Transverse colon (tissue), 4 donors: ENCODE data around the gene TSTD1. TPM values are rescaled to one million over a fixed set of nuclear protein-coding genes. Genes with fewer than 3 reads are reported as not detected.

ENCODE experiments used
- DNase-seq: peaks from one replicate; pipeline ENCODE4 v3.0.0-alpha.2; 2019
- H3K27ac ChIP-seq, 4 donors: fragments of 200-600 bp; sonication (generic); 2 replicates each; pipeline ENCODE4 v1.5.1; 2016 to 2018; ENCODE audit warnings: inconsistent platforms in 4 of 4
- H3K27me3 ChIP-seq: fragments of 200-600 bp; sonication (generic); 2 replicates; pipeline ENCODE4 v1.5.1; 2017; ENCODE audit warnings: inconsistent platforms
- H3K36me3 ChIP-seq, 4 donors: fragments of 200-600 bp; sonication (generic); 2 replicates each; pipeline ENCODE4 v1.5.1; 2017 to 2019; ENCODE audit warnings: inconsistent platforms in 4 of 4
- H3K4me1 ChIP-seq, 4 donors: fragments of 200-600 bp; sonication (generic); 2 replicates each; pipeline ENCODE4 v1.5.1; 2017 to 2020; ENCODE audit warnings: inconsistent platforms in 4 of 4
- H3K4me3 ChIP-seq, 4 donors: fragments of 200-600 bp; sonication (generic); 1 replicate in 1 of 4; 2 replicates in 3 of 4; pipeline versions ENCODE4 v1.5.1 to v1.6.1; 2017 to 2019; ENCODE audit warnings: inconsistent platforms in 4 of 4
- H3K9me3 ChIP-seq, 2 donors: fragments of 200-600 bp; sonication (generic); 2 replicates each; pipeline ENCODE4 v1.5.1; 2017 to 2019; ENCODE audit warnings: inconsistent platforms in 2 of 2
- CTCF ChIP-seq, 5 experiments: fragments of 200-600 bp in 3 of 5; fragments of 450-650 bp in 2 of 5; sonication (generic) in 3 of 5; IDR thresholded peaks; 1 replicate in 2 of 5; 2 replicates in 3 of 5; pipeline ENCODE4 v1.5.1; 2016 to 2017; ENCODE audit warnings: antibody characterized with exemption in 5 of 5, inconsistent platforms in 3 of 5, mild to moderate bottlenecking in 2 of 5, moderate library complexity in 1 of 5
- EP300 ChIP-seq: sonication (generic); formaldehyde crosslinking; IDR thresholded peaks from one replicate; pipeline ENCODE4 v1.6.1; 2017; ENCODE audit warnings: antibody characterized with exemption, low read depth
- POLR2A ChIP-seq: fragments of 450-650 bp; IDR thresholded peaks from one replicate; pipeline ENCODE4 v1.6.1; 2016; ENCODE audit warnings: antibody characterized with exemption, mild to moderate bottlenecking, moderate library complexity
- POLR2AphosphoS5 ChIP-seq, 3 donors: sonication (generic); formaldehyde crosslinking; IDR thresholded peaks; one replicate each; pipeline ENCODE4 v1.6.1; 2016; ENCODE audit warnings: antibody characterized with exemption in 3 of 3
- WGBS, 2 donors: methylation state at CpG; one replicate each; pipeline ENCODE4 v1.1.5; 2018; ENCODE audit warnings: low coverage in 1 of 2; 5-methylcytosine and 5-hydroxymethylcytosine counted together
- in situ Hi-C, 4 donors: fragments of 200-750 bp; cut with MboI; loops; one replicate each; pipeline versions ENCODE4 v1.15.0 to v1.15.1; 2017; ENCODE audit warnings: low sequenced_read_pairs in 3 of 4, low pct_ligation_motif_present in 1 of 4, low pct_unique_long_range_greater_than_20kb in 1 of 4
- intact Hi-C: fragments of 100-400 bp; cut with DNase I; formaldehyde crosslinking; loops from one replicate; pipeline ENCODE4 v1.15.1; 2023; ENCODE audit warnings: low total_unique reads
- total RNA-seq, 4 donors: library from RNA; depleted of rRNA; stranded (reverse); fragments of >200 nt; gene quantifications; one replicate each; pipeline ENCODE4 v1.1.0, GENCODE V29; 2016

Gene TSTD1
- total RNA-seq, 4 donors from 2014 or later = 104 to 224 (median 191) TPM

- H3K4me1 ChIP-seq = peaks cover 0 to 2% (median 0%) of the 10 kb centered on the region in 4 donors
- TF ChIP-seq POLR2AphosphoS5 (IDR thresholded peaks at IDR 0.05) = no peak
- TF ChIP-seq POLR2A = no peak
- no peak for TF ChIP-seq EP300
- TF ChIP-seq CTCF (IDR thresholded peaks at IDR 0.05) = no peak
- DNase-seq = no peak
- no peak overlapping the region for H3K4me3 ChIP-seq
- H3K27ac ChIP-seq = no peak overlapping the region
- intact Hi-C loops (no loop called here), in situ Hi-C loops (loop anchor here in 2 of 4 donors (25.0 kb wide), 2 partner anchors 238 to 662 kb away; partner anchors contain the start of gene DUSP12 (in 1 of the 2))
- 85% methylated on average over 12 of the region's 12 CpGs; no CpG with 5 or more reads in 1 of the 2 donors for WGBS, 2 donors
- H3K36me3 ChIP-seq = no peaks in the 10 kb centered on the region
- no peaks in the 10 kb centered on the region for H3K9me3 ChIP-seq
- no peaks in the 10 kb centered on the region for H3K27me3 ChIP-seq
Measured at GRCh38 chr1:161074676-161075368, 36.1 kb upstream of the TSTD1 start.

GRCh38 chr1:161073474-161074121 is 34.8 kb upstream of the TSTD1 start:
- 59% methylated on average over 7 of the region's 7 CpGs; no CpG with 5 or more reads in 1 of the 2 donors for WGBS, 2 donors
- Histone ChIP-seq H3K27ac (no peak overlapping the region), H3K27me3 (no peaks in the 10 kb centered on the region), H3K9me3 (no peaks in the 10 kb centered on the region), H3K36me3 (no peaks in the 10 kb centered on the region), H3K4me1 (peaks cover 0 to 3% (median 2%) of the 10 kb centered on the region in 4 donors), H3K4me3 (no peak overlapping the region)
- intact Hi-C loops (no loop called here), in situ Hi-C loops (loop anchor here in 1 of 4 donors (25.0 kb wide), 1 partner anchor 664 kb away; the partner anchor contains the start of gene DUSP12)
- TF ChIP-seq CTCF (IDR thresholded peaks at IDR 0.05) (peak in 1 of 5 experiments; percentile 13), EP300 (no peak)
- DNase-seq = peak; percentile 65

GRCh38 chr1:161072751-161073449 is 34.1 kb upstream of the TSTD1 start:
- in situ Hi-C loops (loop anchor here in 1 of 4 donors (25.0 kb wide), 1 partner anchor 664 kb away; the partner anchor contains the start of gene DUSP12), intact Hi-C loops (no loop called here)
- Histone ChIP-seq H3K9me3 (no peaks in the 10 kb centered on the region), H3K27ac (no peak overlapping the region), H3K36me3 (no peaks in the 10 kb centered on the region), H3K4me3 (no peak overlapping the region), H3K4me1 (peaks cover 0 to 5% (median 2%) of the 10 kb centered on the region in 4 donors), H3K27me3 (no peaks in the 10 kb centered on the region)
- DNase-seq = no peak
- TF ChIP-seq CTCF (IDR thresholded peaks at IDR 0.05) (no peak), POLR2AphosphoS5 (IDR thresholded peaks at IDR 0.05) (no peak), POLR2A (no peak), EP300 (no peak)
- WGBS, 2 donors = 93 to 96% methylated on average over 6 to 18 of the region's 19 CpGs

- WGBS, 2 donors = 38 to 67% methylated on average over 4 to 9 of the region's 9 CpGs
Measured at GRCh38 chr1:161071886-161072371, 33.2 kb upstream of the TSTD1 start.

More at GRCh38 chr1:161071886-161072371, 33.2 kb upstream of the TSTD1 start:
- intact Hi-C loops = no loop called here
- no peaks in the 10 kb centered on the region for H3K9me3 ChIP-seq
- no peaks in the 10 kb centered on the region for H3K36me3 ChIP-seq
- H3K4me3 ChIP-seq = no peak overlapping the region
- peak; percentile 65 for DNase-seq
- peaks cover 0 to 5% (median 2%) of the 10 kb centered on the region in 4 donors for H3K4me1 ChIP-seq
- H3K27me3 ChIP-seq = no peaks in the 10 kb centered on the region
- no peak overlapping the region for H3K27ac ChIP-seq
- in situ Hi-C loops = loop anchor here in 1 of 4 donors (25.0 kb wide), 1 partner anchor 665 kb away; the partner anchor contains the start of gene DUSP12
- TF ChIP-seq POLR2AphosphoS5 (IDR thresholded peaks at IDR 0.05) = no peak
- peak; percentile 41 to 73 (median 59) for TF ChIP-seq CTCF (IDR thresholded peaks at IDR 0.05)
